Brain microvascular endothelial cell (primary cell): ENCODE data around the gene COP1.

Experiments
- DNase-seq: peaks from one replicate; pipeline ENCODE4 v3.0.0-alpha.2; 2020
- H3K27ac ChIP-seq: fragments of 250-450 bp; sonication (Bioruptor Pico); 2 replicates; pipeline ENCODE4 v1.5.1; 2020; ENCODE audit warnings: mild to moderate bottlenecking, moderate library complexity
- H3K27me3 ChIP-seq: fragments of 250-450 bp; sonication (Bioruptor Pico); replicated peaks from 2 replicates; pipeline ENCODE4 v1.5.1; 2020; ENCODE audit warnings: mild to moderate bottlenecking
- H3K36me3 ChIP-seq: fragments of 250-450 bp; sonication (Bioruptor Pico); replicated peaks from 2 replicates; pipeline ENCODE4 v1.5.1; 2020; ENCODE audit warnings: mild to moderate bottlenecking
- H3K4me3 ChIP-seq: 2 replicates; pipeline ENCODE4 v1.5.1; 2011; ENCODE audit warnings: low read depth, mild to moderate bottlenecking, control low read depth, low read length, moderate library complexity
- in situ Hi-C: cut with HindIII; loops from 2 replicates; pipeline ENCODE4 v1.10.0; 2017; ENCODE audit warnings: low sequenced_read_pairs, low pct_ligation_motif_present
- TF ChIP-seq, protein P1 (sequence below): IDR thresholded peaks from 2 replicates; pipeline ENCODE4 v1.5.1; 2011; ENCODE audit warnings: low read depth, mild to moderate bottlenecking, moderate library complexity, low read length, control low read depth, inconsistent platforms; ENCODE audit errors: missing control alignments

The COP1 gene

DNA sequence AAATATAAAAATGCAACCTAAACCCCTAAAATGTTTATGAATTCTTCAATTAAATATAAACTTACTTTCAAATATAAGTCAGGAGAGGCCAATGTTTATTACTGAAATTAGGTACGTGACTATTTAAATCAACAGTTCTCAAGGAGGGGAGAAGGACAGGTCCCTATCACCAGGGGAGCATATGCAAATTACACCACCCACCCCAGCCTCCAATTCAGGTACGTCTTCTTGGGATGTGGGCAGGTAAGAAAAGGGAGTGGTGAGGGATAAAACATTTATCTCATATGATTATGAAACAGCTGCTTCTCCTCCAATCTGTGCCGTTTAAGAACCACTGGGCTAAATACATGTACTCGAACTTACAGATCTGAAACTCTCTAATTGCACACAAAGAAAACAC is 3.4 kb downstream of the COP1 start:
- no peak for DNase-seq
- no peaks in the 10 kb centered on the region for H3K36me3 ChIP-seq
- H3K27me3 ChIP-seq, result no peaks in the 10 kb centered on the region
- H3K4me3 ChIP-seq, result no peak overlapping the region
- in situ Hi-C loops, result no loop called here
- no peak overlapping the region for H3K27ac ChIP-seq
- TF ChIP-seq, protein P1, sequence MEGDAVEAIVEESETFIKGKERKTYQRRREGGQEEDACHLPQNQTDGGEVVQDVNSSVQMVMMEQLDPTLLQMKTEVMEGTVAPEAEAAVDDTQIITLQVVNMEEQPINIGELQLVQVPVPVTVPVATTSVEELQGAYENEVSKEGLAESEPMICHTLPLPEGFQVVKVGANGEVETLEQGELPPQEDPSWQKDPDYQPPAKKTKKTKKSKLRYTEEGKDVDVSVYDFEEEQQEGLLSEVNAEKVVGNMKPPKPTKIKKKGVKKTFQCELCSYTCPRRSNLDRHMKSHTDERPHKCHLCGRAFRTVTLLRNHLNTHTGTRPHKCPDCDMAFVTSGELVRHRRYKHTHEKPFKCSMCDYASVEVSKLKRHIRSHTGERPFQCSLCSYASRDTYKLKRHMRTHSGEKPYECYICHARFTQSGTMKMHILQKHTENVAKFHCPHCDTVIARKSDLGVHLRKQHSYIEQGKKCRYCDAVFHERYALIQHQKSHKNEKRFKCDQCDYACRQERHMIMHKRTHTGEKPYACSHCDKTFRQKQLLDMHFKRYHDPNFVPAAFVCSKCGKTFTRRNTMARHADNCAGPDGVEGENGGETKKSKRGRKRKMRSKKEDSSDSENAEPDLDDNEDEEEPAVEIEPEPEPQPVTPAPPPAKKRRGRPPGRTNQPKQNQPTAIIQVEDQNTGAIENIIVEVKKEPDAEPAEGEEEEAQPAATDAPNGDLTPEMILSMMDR, result no peak

DNA sequence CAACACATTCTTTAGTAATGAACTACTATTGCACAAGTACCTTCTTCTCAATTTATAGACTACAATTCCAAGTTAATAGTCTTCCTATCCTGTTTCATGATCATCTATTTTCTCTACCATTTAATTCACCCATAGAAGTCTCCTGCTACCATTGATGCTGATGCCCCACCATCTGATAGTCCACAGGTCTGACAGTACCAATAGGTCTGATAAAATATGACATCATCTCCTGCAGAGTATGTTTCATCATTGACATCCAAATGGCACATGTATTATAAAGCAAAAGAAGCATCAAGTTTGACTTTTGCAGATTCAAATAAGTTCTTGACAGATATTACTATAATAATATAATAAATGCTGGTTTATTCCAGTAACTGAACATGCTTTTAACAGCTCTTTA is 5.5 kb downstream of the COP1 start:
- no peak for DNase-seq
- Histone ChIP-seq H3K4me3 (no peak overlapping the region), H3K27me3 (no peaks in the 10 kb centered on the region), H3K27ac (no peak overlapping the region), H3K36me3 (no peaks in the 10 kb centered on the region)
- in situ Hi-C loops, result no loop called here
- TF ChIP-seq, protein P1, result no peak

DNA sequence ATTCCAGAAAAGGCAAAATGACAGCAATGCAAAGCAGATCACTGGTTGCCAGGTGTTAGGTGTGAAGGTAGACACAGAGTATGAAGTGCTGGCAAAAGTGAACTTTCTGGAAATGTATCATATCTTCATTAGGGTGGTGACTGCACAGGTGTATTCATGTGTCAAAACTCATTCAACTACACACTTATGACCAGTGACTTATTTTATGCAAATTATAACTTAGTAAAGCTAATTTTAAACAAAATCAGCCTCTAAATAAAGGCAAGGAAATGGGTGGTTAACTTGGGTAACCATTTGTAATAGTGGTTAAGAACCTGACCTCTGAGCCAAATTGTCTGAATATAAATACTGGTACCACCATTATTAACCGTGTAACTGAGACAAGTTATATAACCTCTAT is 7.4 kb downstream of the COP1 start:
- Histone ChIP-seq H3K4me3 (no peak overlapping the region), H3K27ac (no peak overlapping the region), H3K27me3 (no peaks in the 10 kb centered on the region), H3K36me3 (no peaks in the 10 kb centered on the region)
- in situ Hi-C loops, result no loop called here
- no peak for DNase-seq
- TF ChIP-seq, protein P1, result no peak

DNA sequence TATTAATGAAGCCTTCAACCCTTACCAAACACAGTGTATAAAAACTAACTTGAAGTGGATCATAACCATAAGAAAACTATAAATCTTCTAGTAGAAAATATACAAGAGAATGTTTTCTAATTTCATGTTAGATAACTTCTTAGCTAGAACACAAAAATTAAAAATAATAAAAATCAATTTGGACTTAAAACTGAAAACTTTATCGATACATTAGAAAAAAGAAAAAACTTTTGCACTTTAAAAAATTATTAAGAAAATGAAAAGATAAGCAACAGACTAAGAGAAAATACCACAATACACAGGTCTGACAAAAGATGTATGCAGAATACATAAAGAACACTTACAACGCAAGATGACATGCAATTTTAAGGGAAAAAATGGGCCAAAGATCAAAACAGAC is 8.7 kb downstream of the COP1 start:
- Histone ChIP-seq H3K36me3 (no peaks in the 10 kb centered on the region), H3K27me3 (no peaks in the 10 kb centered on the region), H3K4me3 (no peak overlapping the region), H3K27ac (no peak overlapping the region)
- in situ Hi-C loops, result no loop called here
- TF ChIP-seq, protein P1, result no peak
- no peak for DNase-seq

DNA sequence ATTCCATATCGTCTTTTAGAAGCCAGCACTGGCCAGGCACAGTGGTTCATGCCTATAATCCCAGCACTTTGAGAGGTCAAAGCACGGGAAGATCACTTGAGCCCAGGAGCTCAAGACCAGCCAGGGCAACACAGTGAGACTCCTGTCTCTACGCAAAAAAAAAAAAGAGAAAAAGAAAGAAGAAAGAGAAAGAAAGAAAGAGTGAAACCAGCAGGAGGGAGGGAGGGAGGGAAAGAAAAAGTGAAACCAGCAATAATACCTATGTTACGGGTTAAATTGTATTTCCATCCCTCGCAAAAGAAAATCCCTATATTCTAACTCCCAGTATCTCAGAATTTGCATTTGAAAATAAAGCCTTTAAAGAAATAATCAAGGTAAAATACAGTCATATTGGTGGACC is 10.4 kb downstream of the COP1 start:
- in situ Hi-C loops, result no loop called here
- H3K27me3 ChIP-seq, result no peaks in the 10 kb centered on the region
- H3K36me3 ChIP-seq, result no peaks in the 10 kb centered on the region
- H3K4me3 ChIP-seq, result no peak overlapping the region
- TF ChIP-seq, protein P1, result no peak
- DNase-seq, result no peak
- no peak overlapping the region for H3K27ac ChIP-seq

DNA sequence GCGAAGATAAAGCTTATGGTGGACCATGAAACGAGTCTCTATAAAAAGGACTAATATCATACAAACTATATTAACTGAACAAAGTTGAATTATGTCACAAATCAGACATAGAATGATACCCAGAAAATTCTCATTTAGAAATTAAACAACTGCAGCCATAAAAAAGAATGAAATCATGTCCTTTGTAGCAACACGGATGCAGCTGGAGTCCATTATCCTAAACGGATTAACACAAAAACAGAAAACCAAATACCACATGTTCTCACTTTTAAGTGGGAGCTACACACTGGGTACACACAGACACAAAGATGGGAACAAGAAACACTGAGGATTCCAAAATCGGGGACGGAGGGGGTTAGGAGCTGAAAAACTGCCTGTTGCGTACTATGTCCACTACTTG is 11.5 kb downstream of the COP1 start:
- Histone ChIP-seq H3K27ac (no peak overlapping the region), H3K27me3 (no peaks in the 10 kb centered on the region), H3K4me3 (no peak overlapping the region), H3K36me3 (no peaks in the 10 kb centered on the region)
- DNase-seq, result no peak
- TF ChIP-seq, protein P1, result no peak
- in situ Hi-C loops, result no loop called here
